Cardiac fibroblast (primary cell): Measurements from ENCODE around the gene EXTL2.
"Not testable (repeated sequence)": the region's sequence is repeated elsewhere in the genome, so short reads cannot be mapped to it uniquely, and the experiment has no call there.

ENCODE experiments used
- DNase-seq, 2 donors: peaks; one replicate each; pipeline versions ENCODE4 v3.0.0 to v3.0.0-alpha.2; 2010; ENCODE audit warnings: low read depth in 2 of 2
- H3K4me3 ChIP-seq, 2 donors: replicated peaks in 1 of 2; 1 replicate in 1 of 2; 2 replicates in 1 of 2; pipeline ENCODE4 v1.5.1; 2011; ENCODE audit warnings: low read depth in 2 of 2, low read length in 2 of 2, mild to moderate bottlenecking in 2 of 2, moderate library complexity in 1 of 2
- CTCF ChIP-seq: IDR thresholded peaks from one replicate; pipeline ENCODE4 v1.5.1; 2011; ENCODE audit warnings: low read depth, mild to moderate bottlenecking, low read length, inconsistent platforms

Gene EXTL2

DNA sequence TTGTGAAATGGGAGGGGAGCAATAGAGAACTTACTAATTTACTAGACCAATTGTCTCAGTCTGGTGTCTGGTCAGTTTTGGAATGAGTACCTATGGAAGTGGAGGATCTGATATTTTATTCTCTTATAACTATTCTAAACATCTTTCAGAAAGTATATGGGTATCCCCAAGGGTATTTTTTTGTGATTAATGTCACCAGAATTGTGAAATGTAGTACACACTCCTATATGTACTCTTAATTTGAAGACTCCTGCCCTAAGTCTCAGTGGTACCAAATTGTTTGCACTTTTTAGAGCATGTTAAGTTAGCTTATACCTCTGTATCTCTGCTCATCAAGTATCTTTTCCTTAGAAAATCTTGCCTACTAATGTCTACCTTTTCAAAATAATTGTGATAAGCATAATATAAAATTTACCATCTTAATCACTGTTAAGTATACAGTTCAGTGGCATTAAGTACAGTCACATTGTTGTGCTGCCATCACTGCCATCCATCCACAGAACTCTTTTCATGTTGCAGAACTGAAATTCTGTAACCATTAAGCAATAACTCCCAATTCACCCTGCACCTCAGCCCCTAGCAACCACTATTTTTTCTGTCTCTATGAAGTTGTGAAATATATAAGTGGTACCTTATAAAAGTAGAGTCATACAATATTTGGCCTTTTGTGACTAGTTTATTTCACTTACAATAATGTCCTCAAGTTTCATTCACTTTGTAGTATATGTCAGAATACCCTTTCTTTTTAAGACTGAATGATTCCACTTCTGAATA lies 41.7 kb upstream of the EXTL2 start:
- DNase-seq, result no peak
- H3K4me3 ChIP-seq, result no peak overlapping the region
- TF ChIP-seq CTCF, result no peak

DNA sequence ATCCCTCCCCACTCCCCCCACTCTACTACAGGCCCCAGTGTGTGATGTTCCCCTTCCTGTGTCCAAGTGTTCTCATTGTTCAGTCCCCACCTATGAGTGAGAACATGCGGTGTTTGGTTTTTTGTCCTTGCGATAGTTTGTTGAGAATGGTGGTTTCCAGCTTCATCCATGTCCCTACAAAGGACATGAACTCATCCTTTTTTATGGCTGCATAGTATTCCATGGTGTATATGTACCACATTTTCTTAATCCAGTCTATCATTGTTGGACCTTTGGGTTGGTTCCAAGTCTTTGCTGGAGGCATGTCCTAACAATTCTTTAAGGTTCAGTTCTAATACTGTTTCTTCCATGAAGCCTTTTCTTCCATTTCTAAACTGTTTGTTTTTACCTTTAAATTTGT lies 38.9 kb upstream of the EXTL2 start:
- not testable (repeated sequence) for H3K4me3 ChIP-seq, DNase-seq

DNA sequence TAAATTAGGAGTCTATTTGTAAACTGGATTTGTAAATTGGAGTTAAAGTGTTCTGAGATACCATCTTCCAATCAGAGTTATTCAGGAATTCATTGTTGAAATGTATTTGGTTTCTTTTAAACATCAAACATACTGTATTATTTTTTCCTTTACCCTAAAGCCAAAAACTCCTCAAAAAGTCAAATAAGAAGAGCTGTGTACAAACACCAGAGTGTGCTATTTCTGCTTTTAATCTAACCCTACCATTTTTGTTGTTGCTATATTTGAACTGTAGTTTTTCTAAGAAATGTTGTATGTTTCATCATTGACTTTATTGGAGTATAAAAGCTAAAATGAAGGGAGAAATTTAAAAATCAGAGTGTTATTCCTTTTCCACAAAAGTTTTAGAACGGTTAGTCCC lies 37.1 kb upstream of the EXTL2 start:
- H3K4me3 ChIP-seq, result no peak overlapping the region
- no peak for TF ChIP-seq CTCF
- DNase-seq, result no peak

GRCh38 chr1:100930494-100930893 lies 35.9 kb upstream of the EXTL2 start:
- TF ChIP-seq CTCF, result no peak
- DNase-seq, result no peak
- no peak overlapping the region for H3K4me3 ChIP-seq

GRCh38 chr1:100928128-100928527 lies 33.5 kb upstream of the EXTL2 start:
- DNase-seq, result no peak
- no peak overlapping the region for H3K4me3 ChIP-seq
- no peak for TF ChIP-seq CTCF

DNA sequence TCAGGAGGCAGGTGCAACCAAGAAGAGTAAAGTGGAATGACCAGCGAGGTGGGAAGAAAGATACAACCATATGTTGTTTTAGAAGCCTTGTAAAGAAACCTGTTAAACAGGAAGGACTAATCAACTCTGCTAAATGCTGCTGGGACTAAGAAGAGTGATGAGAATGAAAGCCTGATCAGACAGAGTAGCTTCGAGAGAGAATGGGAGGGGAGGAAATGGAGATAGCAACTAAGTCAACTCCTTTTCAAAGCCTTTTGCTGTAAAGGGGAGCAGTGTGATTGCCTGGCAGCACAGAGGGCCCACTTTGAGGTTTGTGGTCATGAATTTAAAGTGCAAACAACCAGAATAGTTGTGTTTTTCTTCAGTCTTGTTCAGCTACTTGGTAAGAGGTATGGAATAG lies 32.6 kb upstream of the EXTL2 start:
- no peak for DNase-seq
- no peak for TF ChIP-seq CTCF
- H3K4me3 ChIP-seq, result no peak overlapping the region

GRCh38 chr1:100926240-100926639 lies 31.6 kb upstream of the EXTL2 start:
- no peak overlapping the region for H3K4me3 ChIP-seq
- DNase-seq, result no peak
- no peak for TF ChIP-seq CTCF
